Right renal cortex interstitium (tissue), 3 donors: ENCODE measurements around the gene B3GAT1. TPM values are rescaled to one million over a fixed set of nuclear protein-coding genes. Genes with fewer than 3 reads are reported as not detected.
A peak's percentile ranks its signal among the peaks of the same experiment; 100 is the strongest.
"Not testable (repeated sequence)": the region's sequence is repeated elsewhere in the genome, so short reads cannot be mapped to it uniquely, and the experiment has no call there.

Experiments used
- DNase-seq, 3 donors: peaks; one replicate each; pipeline ENCODE4 v3.0.0-alpha.2; 2013; ENCODE audit warnings: low read depth in 3 of 3, low spot score in 2 of 3
- polyA plus RNA-seq, 3 donors: library from polyadenylated mRNA; unstranded; fragments of 120-200 nt; gene quantifications; one replicate each; pipeline ENCODE4 v1.2.1, GENCODE V29; 2013; ENCODE audit not compliant: insufficient read length in 3 of 3

The B3GAT1 gene
- polyA plus RNA-seq, 3 donors, result 2.9 to 3.3 (median 3.3) TPM

- peak in 2 of 3 donors; percentile 52 to 65 for DNase-seq
These were observed 51.8 kb downstream of the B3GAT1 start for GRCh38 chr11:134360050-134360835.

GRCh38 chr11:134359646-134360045 is 52.4 kb downstream of the B3GAT1 start:
- no peak for DNase-seq

- no peak for DNase-seq
These were observed 53.1 kb downstream of the B3GAT1 start for GRCh38 chr11:134358856-134359490.

DNA sequence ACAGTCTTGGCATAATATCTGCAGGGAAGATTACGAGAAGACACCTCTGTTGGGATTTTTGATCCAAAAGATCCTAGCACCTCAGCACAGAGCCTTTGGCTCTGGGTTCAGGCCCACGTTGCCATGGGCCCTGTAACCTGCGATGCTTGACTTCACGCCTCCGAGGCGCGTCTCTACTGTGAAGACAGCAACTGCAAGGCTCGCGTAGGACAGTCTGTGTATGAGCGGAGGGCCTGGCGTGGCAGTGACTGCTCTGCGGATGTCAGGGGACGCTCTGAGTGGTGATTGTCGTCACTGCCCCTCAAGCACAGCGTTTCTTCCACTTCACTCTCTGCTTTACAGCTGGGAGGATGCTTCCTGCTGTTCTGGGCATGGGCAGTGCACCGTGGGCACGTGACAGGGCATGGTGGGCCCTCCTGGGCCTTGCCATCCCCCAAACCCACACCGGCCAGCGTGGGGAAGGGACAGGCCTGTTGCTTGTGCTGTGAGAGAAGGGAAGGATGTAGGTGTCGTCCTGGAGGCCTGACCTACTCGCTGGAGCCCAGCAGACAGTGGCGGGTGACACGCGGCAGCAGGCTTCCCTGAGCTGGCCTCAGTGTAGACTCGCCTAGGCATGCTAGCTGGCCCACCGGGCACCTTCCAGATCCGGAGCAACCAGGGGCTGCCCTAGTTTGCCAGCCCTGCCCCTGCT is 53.7 kb downstream of the B3GAT1 start:
- DNase-seq, result no peak

GRCh38 chr11:134357545-134357839 is 54.5 kb downstream of the B3GAT1 start:
- no peak for DNase-seq

DNA sequence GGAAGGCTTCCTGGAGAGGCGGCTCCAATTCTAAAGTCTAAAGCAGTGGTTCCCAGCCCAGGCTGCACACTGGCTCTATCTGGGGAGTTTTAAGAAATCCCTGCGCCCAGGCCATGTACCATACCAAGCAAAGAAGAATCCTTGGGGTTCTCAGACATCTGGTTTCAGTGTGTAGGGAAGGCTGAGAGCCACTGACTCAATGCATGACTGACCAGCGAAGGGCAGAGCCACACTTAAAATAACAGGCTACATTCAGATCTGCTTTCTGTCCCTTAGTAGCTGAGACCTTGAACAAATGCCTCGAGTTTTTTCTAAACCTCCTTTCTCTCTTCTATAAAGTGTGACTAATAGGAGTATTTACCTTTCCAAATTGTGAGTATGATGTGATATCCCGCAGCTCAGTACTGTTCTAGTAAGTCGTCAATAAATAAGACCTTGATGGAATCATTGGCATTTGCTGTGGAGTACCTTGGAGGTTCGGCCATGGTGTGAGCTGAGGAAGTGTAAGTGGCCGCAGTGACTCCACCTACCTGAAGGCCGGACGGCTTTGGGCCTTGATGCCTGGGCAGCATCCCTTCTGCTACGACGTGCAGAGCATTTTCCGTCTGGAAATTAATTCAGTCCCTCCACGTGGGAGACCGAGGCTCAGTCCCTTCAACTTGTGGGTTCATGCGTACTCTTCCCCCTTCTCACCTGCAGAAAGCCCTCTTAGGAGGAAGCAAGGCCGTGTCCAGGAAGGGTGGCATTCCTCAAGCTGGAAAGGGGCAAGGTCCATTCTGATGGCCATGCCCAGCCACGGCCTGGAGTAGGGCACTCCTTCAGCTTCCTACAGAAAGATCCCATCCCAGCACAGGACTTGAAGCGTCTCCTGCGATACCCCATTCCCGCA is 55.1 kb downstream of the B3GAT1 start:
- no peak for DNase-seq

DNA sequence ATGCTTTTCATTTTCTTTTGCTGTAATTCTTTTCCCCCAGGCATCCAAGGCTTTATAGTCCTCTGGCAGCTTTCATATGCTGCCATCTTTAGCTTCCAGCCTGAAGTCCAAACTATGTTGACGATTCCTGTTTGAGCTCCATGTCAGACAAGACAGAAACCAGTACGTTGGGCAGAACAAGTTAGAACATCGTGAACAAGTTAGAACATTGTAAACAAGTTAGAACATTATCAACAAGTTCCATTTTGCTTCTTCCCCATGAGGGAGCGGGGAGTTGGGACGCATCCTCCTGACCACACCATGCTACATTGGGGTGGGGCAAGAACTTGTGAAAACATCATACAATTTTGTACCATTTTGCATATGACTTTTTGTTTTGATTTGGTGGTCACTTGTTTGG is 56.4 kb downstream of the B3GAT1 start:
- DNase-seq, result no peak

DNA sequence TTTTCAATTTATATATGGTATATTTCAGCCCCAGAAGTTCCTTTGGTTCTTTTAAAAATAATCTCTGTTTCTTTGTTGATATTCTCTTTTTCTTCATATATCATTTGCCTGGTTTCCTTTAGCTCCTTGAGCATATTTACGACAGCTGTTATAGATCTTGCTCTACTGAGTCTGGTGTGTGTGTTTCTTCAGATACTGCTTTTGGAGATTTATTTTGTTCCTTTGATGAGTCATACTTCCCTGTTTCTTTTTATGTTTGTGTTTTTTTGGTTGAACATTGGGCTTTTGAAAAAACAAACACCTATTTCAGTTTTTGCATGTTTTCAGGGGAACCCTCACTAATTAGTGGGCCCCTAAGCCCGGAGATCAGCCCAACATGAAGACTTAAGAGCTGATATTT is 56.9 kb downstream of the B3GAT1 start:
- no peak for DNase-seq

GRCh38 chr11:134352111-134352510 is 59.9 kb downstream of the B3GAT1 start:
- no peak for DNase-seq

- no peak for DNase-seq
These were observed 61.7 kb downstream of the B3GAT1 start for GRCh38 chr11:134350381-134350780.

DNA sequence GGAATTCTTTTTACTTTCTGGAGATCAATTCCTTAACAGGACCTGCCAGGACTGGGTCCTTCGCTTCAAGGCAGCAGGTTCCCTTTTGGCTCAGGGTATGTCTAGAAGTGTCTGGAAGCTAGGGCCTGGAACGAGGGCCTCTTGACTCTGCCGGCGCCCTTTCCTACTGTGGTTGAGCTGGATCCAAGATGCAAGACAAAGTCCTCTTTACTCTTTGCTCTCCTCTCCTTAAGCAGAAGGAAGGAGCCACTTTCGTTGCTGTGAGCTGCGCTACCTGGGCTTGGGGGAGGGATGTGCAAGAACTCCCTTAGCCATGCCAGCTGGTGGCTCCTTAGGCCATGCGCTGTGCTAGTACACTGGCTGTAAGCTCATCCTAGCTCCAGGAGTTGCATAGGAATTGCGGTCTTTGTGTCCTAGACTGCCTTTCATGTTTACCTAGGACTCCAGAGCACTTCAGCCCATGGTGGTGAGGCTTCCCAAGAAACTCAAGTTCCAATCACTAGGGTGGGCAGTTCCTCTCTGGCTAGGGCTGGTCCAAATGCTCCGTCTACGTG is 62.2 kb downstream of the B3GAT1 start:
- DNase-seq, result no peak

DNA sequence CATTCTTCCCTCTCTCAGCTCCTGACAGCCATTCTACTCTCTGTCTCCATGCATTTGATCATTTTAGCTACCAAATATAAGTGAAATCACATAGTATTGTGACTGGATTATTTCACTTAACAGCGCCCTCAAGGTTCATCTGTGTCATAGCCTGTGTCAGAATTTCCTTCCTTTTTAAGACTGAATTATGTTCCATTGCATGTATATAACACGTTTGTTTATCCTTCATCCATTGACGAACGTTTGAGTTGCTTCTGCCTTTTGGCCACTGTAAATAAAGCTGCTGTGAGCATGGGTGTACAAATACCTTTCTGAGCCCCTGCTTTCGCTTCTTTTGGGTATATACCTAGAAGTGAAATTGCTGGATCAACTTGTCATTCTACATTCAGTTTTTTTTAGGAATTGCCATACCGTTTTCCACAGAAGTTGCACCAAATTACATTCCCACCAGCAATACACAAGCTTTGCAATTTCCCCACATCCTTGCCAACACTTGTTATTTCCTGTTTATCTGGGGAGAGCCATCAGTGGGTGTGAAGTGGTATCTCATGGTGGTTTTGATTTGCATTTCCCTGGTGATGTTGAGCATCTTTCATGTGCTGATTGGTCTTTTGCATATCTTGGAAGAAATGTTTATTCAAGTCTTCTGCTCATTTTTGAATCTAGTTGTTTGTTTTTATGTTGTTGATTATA is 62.8 kb downstream of the B3GAT1 start:
- no peak for DNase-seq

- DNase-seq, result no peak
These were observed 64.6 kb downstream of the B3GAT1 start for GRCh38 chr11:134347441-134347840.

DNA sequence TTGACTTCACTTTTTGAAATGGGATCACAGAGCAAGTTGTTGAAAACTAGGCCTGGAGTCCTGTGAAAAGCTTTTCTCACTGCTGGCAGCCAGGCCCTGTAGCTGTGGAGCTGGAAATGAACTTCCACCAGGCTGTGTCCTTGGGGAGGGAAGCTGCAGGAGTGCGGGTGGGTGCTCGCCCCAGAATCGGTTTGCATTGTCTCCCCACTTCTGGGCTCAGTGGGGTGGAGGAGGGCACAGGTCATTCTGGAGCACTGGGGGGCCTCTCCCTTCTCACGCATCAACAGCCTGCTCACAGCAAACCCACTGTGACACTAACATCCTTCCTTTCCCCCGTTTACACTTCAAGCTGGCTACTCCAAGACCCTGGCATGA is 65.1 kb downstream of the B3GAT1 start:
- no peak for DNase-seq

DNA sequence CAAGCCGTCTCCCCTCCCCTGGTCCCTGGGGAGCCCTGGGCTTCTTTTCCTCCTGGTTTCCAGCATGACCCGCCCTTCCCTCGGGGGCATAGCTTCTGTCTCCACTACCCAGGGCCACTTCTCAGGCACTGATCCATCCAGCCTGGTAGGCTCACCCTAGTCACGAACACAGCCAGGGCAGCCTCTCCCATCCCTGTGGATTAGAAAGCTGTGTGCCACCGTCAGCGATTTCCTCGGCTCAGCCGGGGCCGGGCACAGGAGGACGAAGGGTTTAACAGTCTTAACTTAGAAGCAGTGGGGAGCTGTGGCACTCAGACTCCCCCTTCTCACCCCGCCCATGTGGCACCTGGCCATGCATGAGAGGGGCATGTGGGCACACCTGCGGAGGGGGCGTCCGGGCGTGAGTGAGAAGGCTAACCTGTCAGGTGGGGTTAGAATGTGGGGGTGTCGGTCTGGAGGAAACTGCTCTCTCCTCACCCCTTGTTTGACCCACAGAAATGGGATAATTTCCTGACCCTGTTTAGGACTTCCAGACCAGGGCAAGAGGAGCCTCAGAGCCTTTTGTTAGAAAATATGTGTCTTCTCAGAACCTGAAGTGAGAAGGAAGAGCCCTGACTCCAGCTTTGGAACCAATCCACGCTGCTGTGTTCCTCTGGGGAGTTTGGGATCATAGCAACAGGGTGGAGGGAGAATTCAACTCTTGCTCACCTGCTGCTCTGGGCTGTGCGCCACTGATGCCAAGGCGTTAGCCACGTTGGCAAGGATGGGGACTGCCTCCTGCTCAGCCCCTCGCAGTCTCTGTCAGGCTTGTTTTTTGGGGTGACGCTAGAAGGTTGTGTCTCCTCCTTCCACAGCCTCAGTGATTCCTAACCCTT is 65.7 kb downstream of the B3GAT1 start:
- DNase-seq, result no peak

DNA sequence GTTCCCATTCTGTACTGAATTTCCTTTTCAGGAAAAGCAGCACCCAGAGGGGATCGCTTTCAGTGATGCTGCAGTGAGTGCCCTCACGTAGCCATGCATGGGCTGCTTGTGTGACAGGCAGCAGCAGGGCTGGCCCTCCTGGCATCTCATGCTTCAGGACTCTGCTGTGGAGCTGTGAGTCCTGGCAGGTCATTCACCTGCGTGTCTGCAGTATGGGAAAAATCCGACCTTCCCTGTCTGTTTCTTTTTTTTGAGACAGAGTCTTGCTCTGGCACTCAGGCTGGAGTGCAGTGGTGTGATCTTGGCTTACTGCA is 66.8 kb downstream of the B3GAT1 start:
- no peak for DNase-seq

- not testable (repeated sequence) for DNase-seq
These were observed 67.4 kb downstream of the B3GAT1 start for GRCh38 chr11:134344497-134345236.

GRCh38 chr11:134343646-134344045 is 68.4 kb downstream of the B3GAT1 start:
- no peak for DNase-seq
